ENCODE measurements around the gene CTF1. TPM values are rescaled to one million over a fixed set of nuclear protein-coding genes. Genes with fewer than 3 reads are reported as not detected.

The CTF1 gene
- total and polyA plus RNA-seq, 4 donors: 3.3 to 9.8 (median 5.2) TPM

- Histone ChIP-seq H3K27ac (ENCODE audit: low read depth in 1 of 2, low read length in 1 of 2) (no peak overlapping the region), H3K27me3 (ENCODE audit: control insufficient read depth in 3 of 3, insufficient read depth in 3 of 3, low read length in 2 of 3) (no peaks in the 10 kb centered on the region), H3K4me1 (ENCODE audit: control insufficient read depth in 5 of 5, insufficient read depth in 5 of 5, low read length in 5 of 5) (no peaks in the 10 kb centered on the region), H3K9me3 (ENCODE audit: control insufficient read depth in 4 of 4, insufficient read depth in 3 of 4, low read length in 3 of 4) (no peaks in the 10 kb centered on the region), H3K9ac (ENCODE audit: insufficient read depth in 1 of 2, low read length in 2 of 2) (no peak overlapping the region), H3K36me3 (ENCODE audit: control insufficient read depth in 4 of 4, insufficient read depth in 4 of 4, low read length in 4 of 4) (peaks cover 0 to 3% (median 0%) of the 10 kb centered on the region in 4 donors), H3K4me3 (no peak overlapping the region)
- TF ChIP-seq CTCF (IDR thresholded peaks at IDR 0.05; ENCODE audit: control extremely low read depth, extremely low read depth): no peak
- 50 to 84% methylated on average over 1 of the region's 1 CpG for WGBS, 2 donors
- DNase-seq: no peak
- ATAC-seq (ENCODE audit: insufficient read depth, low FRiP score): no peak
Observed at GRCh38 chr16:30918614-30919013, 22.2 kb downstream of the CTF1 start.

- peaks cover 0 to 3% (median 0%) of the 10 kb centered on the region in 4 donors for H3K36me3 ChIP-seq (ENCODE audit: control insufficient read depth in 4 of 4, insufficient read depth in 4 of 4, low read length in 4 of 4)
- H3K9ac ChIP-seq (ENCODE audit: insufficient read depth in 1 of 2, low read length in 2 of 2): no peak overlapping the region
- H3K4me1 ChIP-seq (ENCODE audit: control insufficient read depth in 5 of 5, insufficient read depth in 5 of 5, low read length in 5 of 5): peaks cover 0 to 8% (median 0%) of the 10 kb centered on the region in 5 donors
- WGBS, 2 donors: 52 to 73% methylated on average over 2 of the region's 2 CpGs
- H3K4me3 ChIP-seq: no peak overlapping the region
- H3K9me3 ChIP-seq (ENCODE audit: control insufficient read depth in 4 of 4, insufficient read depth in 3 of 4, low read length in 3 of 4): no peaks in the 10 kb centered on the region
- no peaks in the 10 kb centered on the region for H3K27me3 ChIP-seq (ENCODE audit: control insufficient read depth in 3 of 3, insufficient read depth in 3 of 3, low read length in 2 of 3)
- no peak for TF ChIP-seq CTCF (IDR thresholded peaks at IDR 0.05; ENCODE audit: control extremely low read depth, extremely low read depth)
- ATAC-seq (ENCODE audit: insufficient read depth, low FRiP score) (no peak), DNase-seq (no peak)
- H3K27ac ChIP-seq (ENCODE audit: low read depth in 1 of 2, low read length in 1 of 2): no peak overlapping the region
Observed at GRCh38 chr16:30920891-30921290, 24.5 kb downstream of the CTF1 start.

GRCh38 chr16:30921459-30921747 lies 25.0 kb downstream of the CTF1 start:
- ATAC-seq (ENCODE audit: insufficient read depth, low FRiP score) (no peak), DNase-seq (no peak)
- Histone ChIP-seq H3K36me3 (ENCODE audit: control insufficient read depth in 4 of 4, insufficient read depth in 4 of 4, low read length in 4 of 4) (peaks cover 0 to 3% (median 0%) of the 10 kb centered on the region in 4 donors), H3K4me3 (no peak overlapping the region), H3K27ac (ENCODE audit: low read depth in 1 of 2, low read length in 1 of 2) (peak overlapping the region in 1 of 2 donors; percentile 84), H3K9ac (ENCODE audit: insufficient read depth in 1 of 2, low read length in 2 of 2) (peak overlapping the region in 1 of 2 donors; percentile 81), H3K27me3 (ENCODE audit: control insufficient read depth in 3 of 3, insufficient read depth in 3 of 3, low read length in 2 of 3) (no peaks in the 10 kb centered on the region), H3K4me1 (ENCODE audit: control insufficient read depth in 5 of 5, insufficient read depth in 5 of 5, low read length in 5 of 5) (peaks cover 0 to 8% (median 0%) of the 10 kb centered on the region in 5 donors), H3K9me3 (ENCODE audit: control insufficient read depth in 4 of 4, insufficient read depth in 3 of 4, low read length in 3 of 4) (no peaks in the 10 kb centered on the region)
- no peak for TF ChIP-seq CTCF (IDR thresholded peaks at IDR 0.05; ENCODE audit: control extremely low read depth, extremely low read depth)
- WGBS, 2 donors: 29% methylated on average over 6 of the region's 6 CpGs

- ATAC-seq (ENCODE audit: insufficient read depth, low FRiP score): peak; percentile 30
- TF ChIP-seq CTCF (IDR thresholded peaks at IDR 0.05; ENCODE audit: control extremely low read depth, extremely low read depth): peak; percentile 80
- Histone ChIP-seq H3K27ac (ENCODE audit: low read depth in 1 of 2, low read length in 1 of 2) (peak overlapping the region; percentile 69 to 84), H3K9me3 (ENCODE audit: control insufficient read depth in 4 of 4, insufficient read depth in 3 of 4, low read length in 3 of 4) (no peaks in the 10 kb centered on the region), H3K4me3 (peak overlapping the region; percentile 40), H3K36me3 (ENCODE audit: control insufficient read depth in 4 of 4, insufficient read depth in 4 of 4, low read length in 4 of 4) (peaks cover 0 to 8% (median 1%) of the 10 kb centered on the region in 4 donors), H3K4me1 (ENCODE audit: control insufficient read depth in 5 of 5, insufficient read depth in 5 of 5, low read length in 5 of 5) (peaks cover 0 to 8% (median 0%) of the 10 kb centered on the region in 5 donors), H3K9ac (ENCODE audit: insufficient read depth in 1 of 2, low read length in 2 of 2) (peak overlapping the region in 1 of 2 donors; percentile 81), H3K27me3 (ENCODE audit: control insufficient read depth in 3 of 3, insufficient read depth in 3 of 3, low read length in 2 of 3) (no peaks in the 10 kb centered on the region)
- 0 to 1% methylated on average over 37 of the region's 37 CpGs for WGBS, 2 donors
- DNase-seq: peak; percentile 97 to 98 (median 97)
Observed at GRCh38 chr16:30921748-30922419, 25.5 kb downstream of the CTF1 start.

Data from lung (tissue), 12 donors.